ENCODE data around the gene CYFIP2. TPM values are rescaled to one million over a fixed set of nuclear protein-coding genes. Genes with fewer than 3 reads are reported as not detected.
A peak's percentile ranks its signal among the peaks of the same experiment; 100 is the strongest.

The CYFIP2 gene
- total and polyA plus RNA-seq, 4 donors, result 24.9 to 46.3 (median 37.0) TPM

GRCh38 chr5:157324237-157324636 lies 58.3 kb downstream of the CYFIP2 start:
- H3K27ac ChIP-seq (ENCODE audit: low read depth in 1 of 2, low read length in 1 of 2), result no peak overlapping the region
- peaks cover 0 to 10% (median 0%) of the 10 kb centered on the region in 4 donors for H3K36me3 ChIP-seq (ENCODE audit: control insufficient read depth in 4 of 4, insufficient read depth in 4 of 4, low read length in 4 of 4)
- H3K4me1 ChIP-seq (ENCODE audit: control insufficient read depth in 5 of 5, insufficient read depth in 5 of 5, low read length in 5 of 5), result no peaks in the 10 kb centered on the region
- no peak for TF ChIP-seq CTCF (IDR thresholded peaks at IDR 0.05; ENCODE audit: control extremely low read depth, extremely low read depth)
- WGBS, 2 donors, result 97% methylated on average over 7 of the region's 7 CpGs
- ATAC-seq (ENCODE audit: insufficient read depth, low FRiP score), result no peak
- no peak for DNase-seq
- no peaks in the 10 kb centered on the region for H3K27me3 ChIP-seq (ENCODE audit: control insufficient read depth in 3 of 3, insufficient read depth in 3 of 3, low read length in 2 of 3)
- H3K9ac ChIP-seq (ENCODE audit: insufficient read depth in 1 of 2, low read length in 2 of 2), result no peak overlapping the region
- H3K9me3 ChIP-seq (ENCODE audit: control insufficient read depth in 4 of 4, insufficient read depth in 3 of 4, low read length in 3 of 4), result no peaks in the 10 kb centered on the region
- no peak overlapping the region for H3K4me3 ChIP-seq

DNA sequence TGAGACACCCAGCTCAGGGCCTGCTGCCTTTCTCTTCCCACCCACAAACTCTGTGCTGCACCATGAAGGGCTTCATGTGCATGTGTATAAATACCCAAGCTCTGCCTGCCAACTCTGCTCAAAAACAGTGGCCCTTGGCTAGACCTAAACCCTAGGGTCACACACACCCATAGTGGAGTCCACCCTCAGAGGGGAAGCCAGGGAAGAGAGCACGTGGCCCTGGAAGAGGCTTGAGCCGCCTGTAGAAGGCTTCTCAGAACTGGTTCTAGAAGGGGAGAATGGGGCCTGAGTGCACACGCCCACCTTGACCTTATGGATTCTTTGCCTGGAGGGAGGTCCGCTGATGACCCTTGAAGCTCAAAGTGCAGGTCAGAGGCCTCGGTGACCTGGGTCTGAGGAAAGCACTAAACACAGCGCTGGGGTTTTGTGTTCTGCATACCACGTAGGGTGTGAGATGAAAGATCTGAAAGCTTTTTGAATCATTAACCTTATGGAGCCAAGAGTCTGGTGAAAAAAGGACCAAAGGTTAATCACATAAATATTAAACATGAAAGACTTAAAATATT lies 60.6 kb downstream of the CYFIP2 start:
- Histone ChIP-seq H3K4me1 (ENCODE audit: control insufficient read depth in 5 of 5, insufficient read depth in 5 of 5, low read length in 5 of 5) (peaks cover 0 to 1% (median 0%) of the 10 kb centered on the region in 5 donors), H3K27ac (ENCODE audit: low read depth in 1 of 2, low read length in 1 of 2) (no peak overlapping the region), H3K4me3 (no peak overlapping the region), H3K9ac (ENCODE audit: insufficient read depth in 1 of 2, low read length in 2 of 2) (no peak overlapping the region), H3K9me3 (ENCODE audit: control insufficient read depth in 4 of 4, insufficient read depth in 3 of 4, low read length in 3 of 4) (no peaks in the 10 kb centered on the region), H3K27me3 (ENCODE audit: control insufficient read depth in 3 of 3, insufficient read depth in 3 of 3, low read length in 2 of 3) (no peaks in the 10 kb centered on the region), H3K36me3 (ENCODE audit: control insufficient read depth in 4 of 4, insufficient read depth in 4 of 4, low read length in 4 of 4) (peaks cover 0 to 10% (median 0%) of the 10 kb centered on the region in 4 donors)
- no peak for ATAC-seq (ENCODE audit: insufficient read depth, low FRiP score)
- no peak for TF ChIP-seq CTCF (IDR thresholded peaks at IDR 0.05; ENCODE audit: control extremely low read depth, extremely low read depth)
- 81 to 85% methylated on average over 7 of the region's 7 CpGs for WGBS, 2 donors
- DNase-seq, result no peak

DNA sequence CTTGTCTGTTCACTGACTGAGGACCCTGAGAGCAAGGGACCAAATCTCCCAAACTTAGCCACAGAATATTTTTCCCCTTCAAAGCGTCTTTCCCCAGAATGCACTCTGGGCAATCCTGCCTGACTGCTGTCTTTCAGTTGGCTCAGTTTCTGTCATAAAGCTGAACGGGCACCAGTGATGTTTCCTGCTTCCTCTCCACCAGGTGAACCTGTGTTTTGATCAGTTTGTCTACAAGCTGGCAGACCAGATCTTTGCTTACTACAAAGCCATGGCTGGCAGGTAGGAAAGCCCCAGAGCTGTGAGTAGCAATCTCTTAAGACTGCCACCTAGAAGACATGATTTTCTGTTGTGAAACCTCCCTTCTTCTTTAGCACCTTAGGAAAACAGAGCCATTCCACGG lies 61.8 kb downstream of the CYFIP2 start:
- TF ChIP-seq CTCF (IDR thresholded peaks at IDR 0.05; ENCODE audit: control extremely low read depth, extremely low read depth), result no peak
- Histone ChIP-seq H3K9me3 (ENCODE audit: control insufficient read depth in 4 of 4, insufficient read depth in 3 of 4, low read length in 3 of 4) (no peaks in the 10 kb centered on the region), H3K27me3 (ENCODE audit: control insufficient read depth in 3 of 3, insufficient read depth in 3 of 3, low read length in 2 of 3) (no peaks in the 10 kb centered on the region), H3K27ac (ENCODE audit: low read depth in 1 of 2, low read length in 1 of 2) (no peak overlapping the region), H3K36me3 (ENCODE audit: control insufficient read depth in 4 of 4, insufficient read depth in 4 of 4, low read length in 4 of 4) (peaks cover 0 to 10% (median 0%) of the 10 kb centered on the region in 4 donors), H3K4me1 (ENCODE audit: control insufficient read depth in 5 of 5, insufficient read depth in 5 of 5, low read length in 5 of 5) (peaks cover 0 to 1% (median 0%) of the 10 kb centered on the region in 5 donors), H3K4me3 (no peak overlapping the region), H3K9ac (ENCODE audit: insufficient read depth in 1 of 2, low read length in 2 of 2) (no peak overlapping the region)
- ATAC-seq (ENCODE audit: insufficient read depth, low FRiP score), result peak; percentile 28
- no peak for DNase-seq
- 58 to 66% methylated on average over 3 of the region's 3 CpGs for WGBS, 2 donors

Data from lung (tissue), 12 donors.